ENCODE data around the gene NOL4L.
"Not testable (repeated sequence)": the region's sequence is repeated elsewhere in the genome, so short reads cannot be mapped to it uniquely, and the experiment has no call there.

NOL4L gene

GRCh38 chr20:32506721-32507120 is 78.4 kb downstream of the NOL4L start:
- no peak for DNase-seq

DNA sequence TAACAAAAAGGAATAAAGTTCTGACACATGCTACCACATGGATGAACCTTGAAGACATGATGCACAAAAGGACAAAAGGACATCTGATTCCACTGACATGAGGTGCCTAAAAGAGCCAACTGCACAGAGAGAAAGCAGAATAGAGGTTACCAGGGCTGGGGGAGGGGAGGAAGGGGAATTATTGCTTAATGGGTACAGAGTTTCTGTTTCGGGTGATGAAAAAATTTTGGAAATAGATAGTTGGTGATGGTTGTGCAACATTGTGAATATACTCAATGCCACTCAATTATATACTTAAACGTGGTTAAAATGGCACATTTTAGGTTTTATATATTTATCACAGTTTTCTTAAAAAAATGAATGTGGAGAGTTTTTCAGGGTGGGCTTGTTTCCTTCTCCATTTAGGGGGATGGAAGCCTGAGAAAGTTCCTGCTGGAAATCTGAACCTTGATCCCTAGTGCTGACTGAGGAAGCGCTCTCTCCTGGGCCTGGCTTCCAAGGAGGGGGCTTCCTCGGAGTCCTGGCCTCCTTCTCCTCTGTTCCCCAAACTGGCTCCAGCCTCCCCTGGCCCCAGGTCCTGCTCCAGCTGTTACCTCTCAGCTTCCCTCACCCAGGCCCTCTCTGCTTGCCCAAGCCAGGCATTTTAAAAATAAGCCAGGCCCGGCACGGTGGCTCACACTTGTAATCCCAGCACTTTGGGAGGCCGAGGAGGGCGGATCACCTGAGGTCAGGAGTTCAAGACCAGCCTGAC is 79.2 kb downstream of the NOL4L start:
- no peak for DNase-seq

GRCh38 chr20:32501709-32502108 is 83.4 kb downstream of the NOL4L start:
- no peak for DNase-seq

DNA sequence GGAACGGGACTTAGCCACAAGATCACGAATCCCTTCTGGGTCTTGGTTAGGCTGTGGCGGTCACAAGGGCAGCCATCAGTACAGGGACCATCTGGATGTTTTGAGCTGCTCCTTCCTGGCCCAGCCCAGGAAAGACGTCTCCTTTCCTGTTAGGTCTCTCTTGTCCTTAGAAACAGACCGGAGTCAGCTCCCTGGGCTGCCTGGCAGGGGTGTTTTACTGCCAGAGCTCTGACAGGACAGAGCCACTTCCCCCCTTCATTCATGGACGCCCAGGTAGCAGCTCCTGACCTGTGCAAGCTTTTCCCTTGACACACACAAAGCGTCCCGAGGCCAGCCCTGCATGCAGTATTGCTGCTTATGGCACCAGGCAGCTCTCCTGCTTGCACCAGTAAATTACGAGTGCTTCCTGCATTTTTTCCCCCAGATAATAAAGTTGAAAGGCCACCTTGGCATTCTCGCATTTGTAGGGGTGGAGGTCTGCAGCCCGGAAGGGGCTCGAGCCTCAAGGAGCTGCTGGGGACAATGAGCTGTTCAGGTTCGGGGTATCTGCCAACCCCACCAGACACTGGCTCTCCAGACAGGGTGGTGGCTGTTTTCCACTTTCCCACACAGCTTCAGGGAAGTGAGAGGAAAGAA is 87.4 kb downstream of the NOL4L start:
- no peak for DNase-seq

- DNase-seq: no peak
These were observed 88.2 kb downstream of the NOL4L start for GRCh38 chr20:32496811-32497533.

DNA sequence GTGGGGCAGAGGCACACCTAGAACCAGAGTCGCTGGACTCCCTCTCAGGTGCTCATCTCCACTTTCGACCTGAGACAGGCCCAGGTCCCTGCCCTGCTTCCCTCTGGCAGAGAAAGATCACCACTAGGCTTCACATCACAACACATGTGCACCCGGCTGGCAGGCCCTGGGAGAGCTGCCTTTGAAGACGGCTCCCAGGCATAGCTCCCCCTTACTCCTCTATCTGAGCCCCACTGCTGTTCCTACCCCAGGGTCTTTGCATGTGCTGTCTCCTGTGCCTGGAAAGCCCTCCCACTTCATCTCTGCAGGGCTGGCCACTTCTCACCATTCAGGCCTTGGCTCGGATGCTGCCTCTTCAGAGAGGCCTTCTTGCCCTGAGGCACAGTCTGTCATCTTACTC is 89.2 kb downstream of the NOL4L start:
- no peak for DNase-seq

DNA sequence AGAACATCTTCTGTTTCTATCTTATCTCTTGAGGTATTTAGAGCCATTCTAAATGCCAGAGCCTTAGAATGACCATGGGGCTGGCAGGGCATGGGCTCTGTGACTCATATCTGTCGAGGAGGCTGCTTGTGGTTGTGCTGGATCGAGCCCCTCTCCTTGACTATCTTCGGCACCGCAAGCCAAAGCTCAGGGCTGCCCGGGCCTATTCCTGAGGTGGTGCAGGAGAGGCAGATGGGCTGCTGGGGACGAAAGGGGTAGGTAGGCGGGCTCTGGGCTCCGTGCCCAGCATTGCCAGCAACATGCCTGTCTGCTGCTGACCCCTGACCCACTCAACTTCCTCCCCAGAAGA is 89.9 kb downstream of the NOL4L start:
- no peak for DNase-seq

DNA sequence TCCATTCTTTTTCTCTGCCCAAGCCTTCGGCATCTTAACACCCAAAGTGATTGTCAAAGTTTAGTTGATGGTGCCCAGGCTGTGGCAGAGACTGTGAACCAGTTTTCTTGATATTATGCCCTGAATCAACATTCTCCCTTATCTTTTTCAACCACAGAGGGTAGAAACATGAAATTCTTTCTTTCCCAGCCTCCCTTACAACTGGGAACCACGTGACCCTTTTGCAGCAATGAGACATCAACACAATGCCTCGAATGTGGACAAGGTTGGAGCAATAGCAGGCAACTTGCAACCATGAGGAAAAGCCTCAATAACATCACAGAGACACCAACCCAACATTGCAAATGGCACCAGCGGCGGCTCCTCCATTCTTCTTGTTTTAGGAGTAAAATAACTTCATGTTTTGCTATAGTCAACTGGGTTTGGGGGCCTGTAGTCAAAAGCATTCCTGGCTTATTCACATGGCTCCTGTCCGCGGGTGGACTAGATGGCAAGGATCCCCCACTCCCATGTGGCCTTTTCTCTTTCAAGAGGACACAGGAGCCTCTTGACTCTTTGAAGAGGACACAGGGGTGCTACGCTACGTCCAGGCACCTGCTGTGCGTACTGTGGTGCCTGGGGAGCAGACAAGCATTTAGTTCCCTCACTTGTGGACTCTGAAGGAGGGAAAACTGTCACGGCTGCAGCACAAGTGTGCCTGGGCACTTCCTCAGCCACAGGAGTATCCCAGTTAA is 90.5 kb downstream of the NOL4L start:
- no peak for DNase-seq

DNA sequence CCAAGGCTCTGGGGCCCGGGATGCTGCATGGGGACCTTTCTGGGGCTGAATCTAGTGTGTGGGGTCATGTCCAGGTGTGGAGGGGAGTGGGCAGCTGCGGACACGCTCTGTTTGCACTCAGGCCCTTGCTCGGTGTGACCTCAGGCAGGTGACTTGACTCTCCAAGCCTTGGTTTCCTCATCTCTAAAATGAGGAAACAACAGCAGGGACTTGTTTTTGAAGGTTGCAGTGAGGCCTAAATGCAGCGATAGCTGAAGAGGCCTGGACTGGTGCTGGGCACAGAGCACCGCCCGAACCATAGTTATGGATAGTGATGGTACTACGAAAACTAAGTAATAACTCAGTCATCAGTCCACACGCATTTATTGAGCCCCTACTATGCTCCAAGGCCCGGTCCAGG is 91.8 kb downstream of the NOL4L start:
- no peak for DNase-seq

GRCh38 chr20:32491764-32492151 is 93.4 kb downstream of the NOL4L start:
- DNase-seq: not testable (repeated sequence)

DNA sequence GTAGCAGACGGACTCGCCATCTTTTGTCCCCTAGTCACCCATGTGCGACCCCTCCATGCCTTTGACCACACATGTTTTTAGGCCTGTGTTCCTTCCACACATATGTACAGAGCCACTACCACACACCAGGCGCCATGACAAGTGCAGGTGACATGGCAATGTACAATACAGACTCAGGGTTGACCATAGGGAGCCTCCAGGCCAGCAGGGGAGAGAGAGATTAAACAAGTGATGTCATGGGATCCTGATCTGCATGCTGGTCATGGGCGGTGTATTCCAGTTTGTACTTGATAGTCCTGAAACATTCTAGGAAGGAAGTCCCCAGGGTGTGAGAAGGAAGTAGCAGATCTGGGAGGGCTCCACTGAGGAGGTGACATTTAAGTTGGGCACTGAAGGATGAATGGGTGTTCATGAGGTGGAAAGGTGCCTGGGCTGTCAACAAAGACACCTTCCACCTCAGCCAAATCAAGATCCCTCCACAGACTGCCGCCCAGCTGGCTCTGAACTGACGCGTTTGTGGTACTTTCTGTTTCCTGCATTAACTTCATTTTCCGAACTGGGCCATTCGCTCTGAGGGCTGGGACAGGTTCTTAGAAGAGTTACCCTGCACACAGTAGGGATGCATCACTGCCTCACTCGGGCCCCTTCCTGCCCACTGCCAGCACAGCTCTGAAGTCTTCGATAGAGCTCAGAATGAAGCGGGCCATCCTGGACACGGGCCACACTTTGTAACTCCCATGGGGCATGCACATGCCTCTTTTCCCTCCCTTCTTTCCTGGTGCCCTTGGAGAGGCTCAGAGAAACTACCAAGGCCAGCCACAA is 94.0 kb downstream of the NOL4L start:
- DNase-seq: no peak

GRCh38 chr20:32488066-32488838 is 96.9 kb downstream of the NOL4L start:
- DNase-seq: no peak

DNA sequence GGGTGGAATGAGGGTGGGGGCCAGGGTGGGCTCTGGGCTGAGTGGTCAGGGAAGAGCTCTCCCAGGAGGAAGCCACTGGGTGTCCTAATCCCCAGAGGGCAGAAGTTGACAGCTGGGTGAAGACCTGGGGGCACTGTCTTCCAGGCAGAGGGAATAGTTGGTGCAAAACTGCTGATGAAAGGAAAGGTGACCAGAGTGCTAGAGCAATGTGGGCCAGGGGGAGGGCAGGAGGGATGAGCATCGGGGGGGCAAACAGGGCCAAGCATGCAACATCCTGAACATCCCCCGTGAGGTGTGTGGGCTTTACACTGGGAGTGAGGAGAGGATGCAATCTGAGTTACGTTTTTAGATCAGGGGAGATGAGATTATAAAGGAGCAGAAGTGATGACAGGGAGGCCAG is 97.8 kb downstream of the NOL4L start:
- no peak for DNase-seq

- peak in 1 of 5 experiments; percentile 32 for DNase-seq
These were observed 99.2 kb downstream of the NOL4L start for GRCh38 chr20:32485770-32486478.

GRCh38 chr20:32484958-32485769 is 100.0 kb downstream of the NOL4L start:
- peak in 4 of 5 experiments; percentile 69 to 92 (median 71) for DNase-seq

- peak in 4 of 5 experiments; percentile 14 to 33 (median 26) for DNase-seq
These were observed 100.7 kb downstream of the NOL4L start for GRCh38 chr20:32484225-32484957.

DNA sequence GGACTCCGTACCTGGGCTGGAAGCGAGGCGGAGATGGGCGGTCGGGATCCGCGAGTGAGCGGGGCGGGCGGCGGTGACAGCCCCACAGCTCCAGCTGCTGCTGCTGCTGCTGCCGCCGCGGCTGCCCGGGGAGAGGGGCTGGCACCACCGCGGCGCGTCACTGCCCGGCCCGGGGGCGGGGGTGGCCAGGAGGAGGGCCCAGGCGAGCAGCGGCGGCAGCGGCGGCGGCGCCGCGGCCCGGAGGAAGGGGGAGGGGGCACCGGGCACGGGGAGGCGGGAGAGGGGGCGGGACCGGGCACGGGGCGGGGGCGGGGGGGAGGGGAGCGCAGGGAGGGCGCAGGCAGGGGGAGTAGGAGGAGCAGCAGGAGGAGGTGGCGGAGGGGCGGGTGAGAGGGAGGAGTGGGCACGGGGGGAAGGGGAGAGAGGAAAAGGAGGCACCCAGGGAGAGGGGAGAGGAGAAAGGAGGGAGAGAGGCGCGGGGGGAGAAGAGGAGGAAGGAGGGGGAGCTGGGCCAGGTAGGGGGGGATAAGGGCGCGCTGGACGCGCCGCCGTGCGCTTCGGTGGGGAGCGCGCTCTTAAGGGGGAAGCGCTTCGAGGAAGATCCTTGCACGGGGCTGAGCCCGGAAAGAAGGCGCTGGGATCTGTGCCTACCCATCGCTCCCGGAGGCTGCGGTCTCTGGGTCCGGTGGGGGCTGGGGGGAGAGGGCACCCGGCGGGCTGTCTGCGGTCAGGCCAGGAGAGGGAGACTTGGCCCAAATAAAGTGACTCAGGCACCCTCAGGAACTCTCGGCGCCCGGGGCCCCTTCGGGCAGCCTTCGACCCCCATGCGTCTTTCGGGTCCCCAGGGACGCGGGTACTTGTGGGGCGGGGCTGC is 101.5 kb downstream of the NOL4L start:
- peak; percentile 47 to 82 (median 64) for DNase-seq
